Vagina (tissue), 2 donors: ENCODE results near the gene OSBPL6. TPM values are rescaled to one million over a fixed set of nuclear protein-coding genes. Genes with fewer than 3 reads are reported as not detected.

Experiments
- DNase-seq, 2 donors: peaks; one replicate each; pipeline ENCODE4 v3.0.0-alpha.2; 2017; ENCODE audit errors: extremely low spot score in 2 of 2
- H3K27ac ChIP-seq: fragments of 200-600 bp; sonication (generic); one replicate; pipeline ENCODE4 v1.5.1; 2019
- H3K27me3 ChIP-seq: fragments of 200-600 bp; sonication (generic); one replicate; pipeline ENCODE4 v1.5.1; 2019
- H3K36me3 ChIP-seq, 2 donors: fragments of 200-600 bp; sonication (generic); one replicate each; pipeline ENCODE4 v1.5.1; 2017 to 2019
- H3K4me1 ChIP-seq: fragments of 200-600 bp; sonication (generic); one replicate; pipeline ENCODE4 v1.5.1; 2019
- H3K4me3 ChIP-seq, 2 donors: fragments of 200-600 bp; sonication (generic); 1 replicate in 1 of 2; 2 replicates in 1 of 2; pipeline ENCODE4 v1.5.1; 2016 to 2019
- H3K9me3 ChIP-seq: fragments of 200-600 bp; sonication (generic); one replicate; pipeline ENCODE4 v1.5.1; 2019
- POLR2A ChIP-seq, 2 donors: fragments of 450-650 bp; IDR thresholded peaks; one replicate each; pipeline ENCODE4 v1.6.1; 2017; ENCODE audit warnings: antibody characterized with exemption in 2 of 2, mild to moderate bottlenecking in 2 of 2, moderate library complexity in 2 of 2
- POLR2AphosphoS5 ChIP-seq, 2 donors: sonication (generic); formaldehyde crosslinking; IDR thresholded peaks; one replicate each; pipeline ENCODE4 v1.9.0; 2017; ENCODE audit warnings: antibody characterized with exemption in 2 of 2, mild to moderate bottlenecking in 2 of 2, low read depth in 1 of 2; ENCODE audit not compliant: insufficient read depth in 1 of 2
- intact Hi-C: fragments of 100-400 bp; cut with DNase I; formaldehyde crosslinking; loops from one replicate; pipeline ENCODE4 v1.15.1; 2023
- total RNA-seq: library from RNA; depleted of rRNA; stranded (reverse); fragments of >200 nt; gene quantifications from one replicate; pipeline ENCODE4 v1.2.3, GENCODE V29; 2016
- TF ChIP-seq, protein P1 (sequence below), 3 experiments: fragments of 450-650 bp in 2 of 3; fragments of 200-600 bp in 1 of 3; sonication (generic) in 1 of 3; IDR thresholded peaks; one replicate each; pipeline ENCODE4 v1.5.1; 2017 to 2019; ENCODE audit warnings: antibody characterized with exemption in 3 of 3, mild to moderate bottlenecking in 2 of 3, moderate library complexity in 2 of 3

OSBPL6 gene
- total RNA-seq, 1 donor from 2014 or later = 2.7 TPM

DNA sequence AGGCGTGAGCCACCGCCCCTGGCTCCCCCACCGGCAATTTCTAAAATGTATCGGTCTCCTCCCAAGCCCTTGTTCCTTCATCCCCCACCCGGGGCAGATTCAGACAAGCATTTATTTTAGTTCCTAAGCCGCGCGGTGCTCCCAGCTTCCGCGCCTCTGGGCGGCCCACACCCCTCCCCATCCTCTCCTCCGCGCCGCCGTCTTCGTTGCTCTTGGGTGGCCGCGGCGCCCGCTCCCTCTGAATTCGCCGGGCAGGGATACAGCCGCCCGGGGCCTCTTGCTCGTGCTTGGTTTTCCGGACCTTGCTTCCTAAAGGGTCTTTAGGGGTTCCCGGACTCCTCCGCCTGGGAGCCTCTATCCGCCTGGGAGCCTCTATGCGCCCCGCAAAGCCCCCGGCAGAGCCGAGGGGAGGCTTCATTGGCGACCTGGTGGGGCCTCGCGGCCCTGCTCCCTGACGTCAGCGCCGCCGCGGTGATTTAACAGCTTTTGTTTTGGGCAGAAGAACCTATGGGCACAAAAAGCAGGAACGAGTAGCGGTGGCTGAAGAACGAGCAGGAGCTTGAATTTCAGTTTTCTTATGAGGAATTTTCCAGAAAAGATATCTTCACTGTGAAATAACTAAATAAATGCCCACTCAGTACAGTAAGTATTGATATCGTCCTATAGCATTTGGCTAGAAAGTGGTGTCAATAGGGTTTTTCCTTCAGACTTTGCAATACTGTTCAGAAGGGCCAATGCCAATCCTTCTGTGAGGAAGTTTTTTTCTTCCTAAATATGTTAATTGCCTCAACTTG, 219.4 kb downstream of the OSBPL6 start:
- H3K4me3 ChIP-seq = peak overlapping the region; percentile 68 to 70
- H3K27ac ChIP-seq = peak overlapping the region; percentile 96
- intact Hi-C loops = no loop called here
- peak; percentile 23 to 71 for TF ChIP-seq POLR2AphosphoS5 (IDR thresholded peaks at IDR 0.05; ENCODE audit: insufficient read depth in 1 of 2, low read depth in 1 of 2)
- no peak for TF ChIP-seq POLR2A (IDR thresholded peaks at IDR 0.05)
- TF ChIP-seq, protein P1, sequence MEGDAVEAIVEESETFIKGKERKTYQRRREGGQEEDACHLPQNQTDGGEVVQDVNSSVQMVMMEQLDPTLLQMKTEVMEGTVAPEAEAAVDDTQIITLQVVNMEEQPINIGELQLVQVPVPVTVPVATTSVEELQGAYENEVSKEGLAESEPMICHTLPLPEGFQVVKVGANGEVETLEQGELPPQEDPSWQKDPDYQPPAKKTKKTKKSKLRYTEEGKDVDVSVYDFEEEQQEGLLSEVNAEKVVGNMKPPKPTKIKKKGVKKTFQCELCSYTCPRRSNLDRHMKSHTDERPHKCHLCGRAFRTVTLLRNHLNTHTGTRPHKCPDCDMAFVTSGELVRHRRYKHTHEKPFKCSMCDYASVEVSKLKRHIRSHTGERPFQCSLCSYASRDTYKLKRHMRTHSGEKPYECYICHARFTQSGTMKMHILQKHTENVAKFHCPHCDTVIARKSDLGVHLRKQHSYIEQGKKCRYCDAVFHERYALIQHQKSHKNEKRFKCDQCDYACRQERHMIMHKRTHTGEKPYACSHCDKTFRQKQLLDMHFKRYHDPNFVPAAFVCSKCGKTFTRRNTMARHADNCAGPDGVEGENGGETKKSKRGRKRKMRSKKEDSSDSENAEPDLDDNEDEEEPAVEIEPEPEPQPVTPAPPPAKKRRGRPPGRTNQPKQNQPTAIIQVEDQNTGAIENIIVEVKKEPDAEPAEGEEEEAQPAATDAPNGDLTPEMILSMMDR (IDR thresholded peaks at IDR 0.05) = peak in 1 of 3 experiments; percentile 35
- H3K4me1 ChIP-seq = peaks cover 14% of the 10 kb centered on the region
- H3K9me3 ChIP-seq = no peaks in the 10 kb centered on the region
- H3K36me3 ChIP-seq = no peaks in the 10 kb centered on the region
- H3K27me3 ChIP-seq = no peaks in the 10 kb centered on the region
- no peak for DNase-seq

DNA sequence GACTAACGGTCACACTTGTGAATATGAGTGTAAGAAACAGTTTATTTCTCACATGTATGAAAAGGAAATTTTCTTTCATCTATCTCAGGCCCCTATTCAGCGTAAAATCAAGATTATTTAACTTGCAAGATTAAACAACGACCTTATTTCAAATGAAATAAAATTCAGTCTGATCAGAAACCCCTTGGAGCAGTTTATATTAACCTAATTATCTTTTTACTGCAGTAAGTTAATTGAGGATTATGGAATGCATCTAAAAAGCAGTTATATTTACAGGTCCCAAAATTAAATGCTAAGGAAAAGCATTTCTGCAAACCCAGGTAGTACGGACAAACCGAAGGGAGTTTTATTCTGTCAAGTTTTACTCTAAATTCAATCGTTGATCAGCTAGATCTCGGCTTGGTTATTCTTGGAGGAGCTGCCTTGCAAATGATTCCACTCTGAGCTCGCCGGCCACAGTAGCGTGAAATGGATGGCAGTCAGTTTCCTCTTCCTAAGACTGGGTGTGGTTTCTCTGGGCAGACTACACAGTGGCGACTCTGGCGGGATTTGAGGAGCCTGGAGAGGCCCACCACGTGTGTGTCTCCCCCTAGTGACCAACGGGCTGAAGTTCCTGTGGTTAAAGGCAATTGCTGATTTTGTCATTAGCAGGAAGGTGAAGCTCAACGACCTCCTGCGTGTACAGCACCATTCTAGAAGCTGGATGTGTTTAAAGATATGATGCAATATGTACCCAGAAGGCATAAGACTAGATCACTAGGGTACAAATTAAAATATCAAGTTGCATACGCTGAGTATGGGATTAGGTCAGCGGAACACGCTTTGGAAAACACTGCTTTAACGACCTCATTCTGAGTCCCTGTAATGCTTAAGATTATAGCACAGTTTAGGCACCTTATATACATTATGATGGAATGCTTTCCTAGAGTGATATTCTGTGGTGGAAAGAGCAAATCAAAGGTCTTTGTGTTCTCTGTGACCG, 220.2 kb downstream of the OSBPL6 start:
- peak overlapping the region; percentile 96 for H3K27ac ChIP-seq
- peak overlapping the region; percentile 68 to 70 for H3K4me3 ChIP-seq
- H3K36me3 ChIP-seq = no peaks in the 10 kb centered on the region
- TF ChIP-seq POLR2A (IDR thresholded peaks at IDR 0.05) (peak in 1 of 2 donors; percentile 7), POLR2AphosphoS5 (IDR thresholded peaks at IDR 0.05; ENCODE audit: insufficient read depth in 1 of 2, low read depth in 1 of 2) (peak; percentile 43 to 86)
- TF ChIP-seq, protein P1 (IDR thresholded peaks at IDR 0.05) = peak; percentile 77 to 88 (median 86)
- DNase-seq = peak in 1 of 2 donors; percentile 97
- no peaks in the 10 kb centered on the region for H3K9me3 ChIP-seq
- peaks cover 14% of the 10 kb centered on the region for H3K4me1 ChIP-seq
- intact Hi-C loops = no loop called here
- no peaks in the 10 kb centered on the region for H3K27me3 ChIP-seq

DNA sequence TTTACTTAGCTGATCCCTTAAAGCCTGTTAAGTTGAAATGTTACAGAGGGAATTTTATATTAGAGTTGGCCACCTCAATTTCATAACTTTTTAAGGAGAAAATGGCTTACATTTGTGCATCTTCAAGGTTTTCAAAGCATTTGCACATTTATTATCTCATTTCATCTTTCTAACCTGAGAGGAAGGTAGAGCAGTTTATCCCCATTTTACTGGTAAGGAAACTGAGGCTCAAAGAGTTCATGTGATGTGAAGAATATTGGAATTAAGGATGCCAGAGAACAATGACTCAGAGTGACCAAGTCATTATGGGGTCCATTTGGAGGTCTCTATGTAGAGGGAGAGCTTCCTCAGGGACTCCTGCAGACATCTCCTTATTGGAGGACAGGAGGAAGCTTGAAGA, 221.7 kb downstream of the OSBPL6 start:
- Histone ChIP-seq H3K9me3 (no peaks in the 10 kb centered on the region), H3K4me3 (no peak overlapping the region), H3K27ac (no peak overlapping the region), H3K27me3 (no peaks in the 10 kb centered on the region), H3K4me1 (peaks cover 14% of the 10 kb centered on the region), H3K36me3 (no peaks in the 10 kb centered on the region)
- TF ChIP-seq POLR2AphosphoS5 (IDR thresholded peaks at IDR 0.05; ENCODE audit: insufficient read depth in 1 of 2, low read depth in 1 of 2) (no peak), POLR2A (IDR thresholded peaks at IDR 0.05) (no peak)
- TF ChIP-seq, protein P1 (IDR thresholded peaks at IDR 0.05) = no peak
- intact Hi-C loops = no loop called here
- DNase-seq = no peak

DNA sequence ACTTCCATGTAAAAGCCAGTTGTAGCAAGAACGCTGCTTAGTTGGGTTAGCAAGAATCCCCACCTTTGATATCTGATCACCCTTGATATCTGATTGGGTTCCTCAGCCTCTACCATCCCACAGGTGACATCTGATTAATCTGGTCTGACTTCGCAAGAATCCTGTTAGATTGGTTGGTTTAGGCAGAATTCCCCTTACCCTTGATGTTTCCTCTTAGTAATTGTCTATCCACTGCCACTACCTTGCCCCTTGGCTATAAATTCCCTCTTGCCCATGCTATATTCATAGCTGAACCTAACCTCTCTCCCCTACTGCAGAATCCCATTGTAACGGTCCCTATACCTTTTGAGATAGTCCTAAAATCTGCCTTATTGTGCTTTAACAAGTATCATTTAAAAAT, 223.6 kb downstream of the OSBPL6 start:
- H3K27me3 ChIP-seq = no peaks in the 10 kb centered on the region
- intact Hi-C loops = no loop called here
- no peak for TF ChIP-seq POLR2A (IDR thresholded peaks at IDR 0.05)
- TF ChIP-seq, protein P1 (IDR thresholded peaks at IDR 0.05) = no peak
- no peak for TF ChIP-seq POLR2AphosphoS5 (IDR thresholded peaks at IDR 0.05; ENCODE audit: insufficient read depth in 1 of 2, low read depth in 1 of 2)
- no peaks in the 10 kb centered on the region for H3K9me3 ChIP-seq
- H3K4me3 ChIP-seq = no peak overlapping the region
- H3K36me3 ChIP-seq = no peaks in the 10 kb centered on the region
- no peak overlapping the region for H3K27ac ChIP-seq
- H3K4me1 ChIP-seq = peaks cover 13% of the 10 kb centered on the region
- DNase-seq = no peak
